Measurements from ENCODE around the gene NFIA. TPM values are rescaled to one million over a fixed set of nuclear protein-coding genes. Genes with fewer than 3 reads are reported as not detected.

The NFIA gene
- total RNA-seq, 1 donor from 2014 or later: 1.2 TPM

DNA sequence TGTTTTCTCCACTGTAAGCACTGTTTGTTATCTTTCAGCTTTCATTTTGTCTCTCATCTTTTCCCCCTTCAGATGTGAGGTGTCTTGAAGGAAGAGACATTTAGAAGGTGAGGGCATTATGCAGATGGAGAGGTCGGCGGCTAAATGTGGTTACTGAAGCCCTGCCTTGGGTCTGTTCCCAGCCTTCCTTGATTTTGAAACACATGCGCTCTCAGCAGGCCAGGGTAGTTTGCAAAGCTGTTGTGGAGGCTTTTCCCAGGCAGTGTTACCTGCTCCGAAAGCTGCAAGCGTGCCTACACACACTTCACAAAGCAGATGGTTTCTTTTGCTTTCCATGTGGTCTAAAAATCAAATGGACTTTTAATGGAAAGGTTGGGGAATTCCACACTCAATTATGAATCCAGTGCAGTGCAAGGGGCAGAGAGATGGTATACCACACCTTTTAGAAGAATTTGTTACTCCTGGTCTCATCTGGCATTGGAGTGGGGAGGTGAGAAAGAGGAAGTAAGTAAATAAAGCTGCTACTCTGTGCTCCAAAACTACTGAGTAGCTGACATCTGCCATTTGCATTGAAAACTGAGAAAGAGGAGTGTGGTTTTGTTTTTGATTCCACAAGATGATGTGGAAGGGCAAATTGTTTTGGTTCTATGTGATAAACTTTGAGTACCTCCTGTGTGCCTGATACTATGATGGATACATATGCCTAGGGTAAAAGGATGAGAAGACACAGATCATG, 91.9 kb downstream of the NFIA start:
- DNase-seq (ENCODE audit: low spot score, unreplicated experiment): no peak
- TF ChIP-seq, protein P1, sequence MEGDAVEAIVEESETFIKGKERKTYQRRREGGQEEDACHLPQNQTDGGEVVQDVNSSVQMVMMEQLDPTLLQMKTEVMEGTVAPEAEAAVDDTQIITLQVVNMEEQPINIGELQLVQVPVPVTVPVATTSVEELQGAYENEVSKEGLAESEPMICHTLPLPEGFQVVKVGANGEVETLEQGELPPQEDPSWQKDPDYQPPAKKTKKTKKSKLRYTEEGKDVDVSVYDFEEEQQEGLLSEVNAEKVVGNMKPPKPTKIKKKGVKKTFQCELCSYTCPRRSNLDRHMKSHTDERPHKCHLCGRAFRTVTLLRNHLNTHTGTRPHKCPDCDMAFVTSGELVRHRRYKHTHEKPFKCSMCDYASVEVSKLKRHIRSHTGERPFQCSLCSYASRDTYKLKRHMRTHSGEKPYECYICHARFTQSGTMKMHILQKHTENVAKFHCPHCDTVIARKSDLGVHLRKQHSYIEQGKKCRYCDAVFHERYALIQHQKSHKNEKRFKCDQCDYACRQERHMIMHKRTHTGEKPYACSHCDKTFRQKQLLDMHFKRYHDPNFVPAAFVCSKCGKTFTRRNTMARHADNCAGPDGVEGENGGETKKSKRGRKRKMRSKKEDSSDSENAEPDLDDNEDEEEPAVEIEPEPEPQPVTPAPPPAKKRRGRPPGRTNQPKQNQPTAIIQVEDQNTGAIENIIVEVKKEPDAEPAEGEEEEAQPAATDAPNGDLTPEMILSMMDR (IDR thresholded peaks at IDR 0.05; ENCODE audit: unreplicated experiment): no peak
- H3K27me3 Mint-ChIP-seq: peaks cover 64% of the 10 kb centered on the region
- no peaks in the 10 kb centered on the region for H3K36me3 Mint-ChIP-seq (ENCODE audit: insufficient read depth)
- peaks cover 11% of the 10 kb centered on the region for H3K4me1 Mint-ChIP-seq (ENCODE audit: low read depth)
- H3K9me3 Mint-ChIP-seq (ENCODE audit: low read depth): no peaks in the 10 kb centered on the region
- no peak overlapping the region for H3K4me3 Mint-ChIP-seq (ENCODE audit: low read depth)
- no peak overlapping the region for H3K27ac Mint-ChIP-seq

DNA sequence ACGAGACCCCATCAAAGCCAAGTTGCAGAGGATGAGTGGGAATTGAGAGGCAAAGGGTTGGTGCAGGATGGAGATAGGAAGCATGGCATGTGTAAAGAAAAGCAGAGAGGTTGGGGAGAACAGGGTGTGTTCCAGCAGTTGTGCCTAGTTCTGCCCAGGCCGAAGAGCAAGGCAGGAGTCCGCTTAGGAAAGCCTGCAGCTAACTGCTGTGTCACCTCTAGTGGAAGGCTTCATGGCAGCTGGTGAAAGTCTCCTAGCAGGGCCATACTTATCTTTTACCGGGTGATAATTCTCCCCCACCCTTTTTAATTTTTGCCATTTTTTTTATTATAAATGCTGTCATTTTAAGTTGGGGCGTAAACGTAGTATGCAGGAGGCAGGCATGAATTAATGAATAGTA, 93.6 kb downstream of the NFIA start:
- H3K9me3 Mint-ChIP-seq (ENCODE audit: low read depth): no peaks in the 10 kb centered on the region
- H3K4me1 Mint-ChIP-seq (ENCODE audit: low read depth): peaks cover 3% of the 10 kb centered on the region
- peaks cover 56% of the 10 kb centered on the region for H3K27me3 Mint-ChIP-seq
- no peak overlapping the region for H3K27ac Mint-ChIP-seq
- H3K36me3 Mint-ChIP-seq (ENCODE audit: insufficient read depth): no peaks in the 10 kb centered on the region
- DNase-seq (ENCODE audit: low spot score, unreplicated experiment): no peak
- H3K4me3 Mint-ChIP-seq (ENCODE audit: low read depth): no peak overlapping the region
- TF ChIP-seq, protein P1 (IDR thresholded peaks at IDR 0.05; ENCODE audit: unreplicated experiment): no peak

DNA sequence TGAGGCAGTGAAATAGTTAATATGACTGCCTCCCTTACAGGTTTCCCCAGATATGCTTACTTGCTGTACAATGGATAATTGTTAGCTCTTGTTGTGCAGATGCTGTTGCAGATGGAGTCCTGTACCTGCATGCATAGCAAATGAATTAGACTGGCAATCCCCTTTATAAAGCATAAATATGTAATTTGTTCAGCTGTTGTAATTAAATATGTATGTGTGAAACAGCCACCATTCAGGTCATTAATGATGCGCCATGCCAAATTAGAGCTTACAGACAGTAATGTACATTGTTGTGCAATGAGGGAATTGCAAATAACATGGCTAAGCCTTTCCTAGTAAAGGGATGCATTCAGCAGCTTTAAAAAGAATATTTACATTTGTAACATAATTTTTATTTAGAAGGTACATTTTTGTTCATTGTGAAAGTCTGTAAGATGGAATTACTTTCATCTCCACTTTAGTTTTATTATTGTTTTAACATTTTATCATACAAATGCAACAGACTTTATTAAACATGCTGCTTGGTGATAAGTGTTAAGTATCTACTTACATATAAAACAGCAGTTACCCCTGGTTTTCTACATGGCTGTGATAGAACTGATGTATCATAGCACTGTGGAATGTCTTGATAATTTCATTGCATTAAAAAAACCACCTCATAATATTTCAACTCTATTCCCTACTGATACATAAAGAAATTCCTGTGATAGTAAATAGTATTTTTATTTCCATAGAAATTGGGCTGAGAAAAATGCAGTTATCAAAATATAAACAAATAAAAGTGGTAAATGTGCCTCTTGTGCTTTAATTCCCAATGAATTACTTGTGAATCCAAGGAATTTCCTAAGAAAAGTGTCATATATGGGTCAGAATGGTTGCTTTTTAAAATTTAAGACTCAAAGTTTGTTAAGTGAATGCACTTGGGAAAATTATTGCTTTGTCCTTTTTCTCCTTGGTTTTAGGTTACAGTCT, 99.0 kb downstream of the NFIA start:
- H3K4me3 Mint-ChIP-seq (ENCODE audit: low read depth): no peak overlapping the region

DNA sequence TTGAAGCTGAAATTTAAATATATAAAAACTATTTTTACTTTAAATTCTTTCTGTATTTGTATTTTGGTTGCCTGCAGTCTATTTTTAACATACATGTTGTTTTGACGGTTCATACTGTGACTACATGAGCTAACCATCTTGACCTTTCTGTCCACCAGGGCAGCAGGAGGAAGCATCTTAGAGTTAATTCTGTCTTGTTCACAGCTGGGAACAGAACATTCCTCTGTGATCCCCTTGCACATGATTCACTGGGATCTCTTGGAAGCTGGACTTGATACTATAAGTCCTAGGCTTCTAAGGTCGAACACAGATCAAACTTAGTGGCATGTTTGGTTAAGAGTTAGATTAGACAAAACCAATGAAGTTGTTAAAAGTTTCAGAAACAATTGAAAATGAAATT, 99.7 kb downstream of the NFIA start:
- Mint-ChIP-seq H3K4me1 (ENCODE audit: low read depth) (peaks cover 5% of the 10 kb centered on the region), H3K27me3 (peaks cover 44% of the 10 kb centered on the region), H3K27ac (no peak overlapping the region), H3K36me3 (ENCODE audit: insufficient read depth) (no peaks in the 10 kb centered on the region), H3K4me3 (ENCODE audit: low read depth) (no peak overlapping the region), H3K9me3 (ENCODE audit: low read depth) (no peaks in the 10 kb centered on the region)
- TF ChIP-seq, protein P1 (IDR thresholded peaks at IDR 0.05; ENCODE audit: unreplicated experiment): no peak
- DNase-seq (ENCODE audit: low spot score, unreplicated experiment): no peak

More for the DNA sequence above, 99.0 kb downstream of the NFIA start:
- no peak for DNase-seq (ENCODE audit: low spot score, unreplicated experiment)
- TF ChIP-seq, protein P1 (IDR thresholded peaks at IDR 0.05; ENCODE audit: unreplicated experiment): no peak
- no peak overlapping the region for H3K27ac Mint-ChIP-seq
- peaks cover 5% of the 10 kb centered on the region for H3K4me1 Mint-ChIP-seq (ENCODE audit: low read depth)
- no peaks in the 10 kb centered on the region for H3K9me3 Mint-ChIP-seq (ENCODE audit: low read depth)
- H3K36me3 Mint-ChIP-seq (ENCODE audit: insufficient read depth): no peaks in the 10 kb centered on the region
- H3K27me3 Mint-ChIP-seq: peaks cover 43% of the 10 kb centered on the region

DNA sequence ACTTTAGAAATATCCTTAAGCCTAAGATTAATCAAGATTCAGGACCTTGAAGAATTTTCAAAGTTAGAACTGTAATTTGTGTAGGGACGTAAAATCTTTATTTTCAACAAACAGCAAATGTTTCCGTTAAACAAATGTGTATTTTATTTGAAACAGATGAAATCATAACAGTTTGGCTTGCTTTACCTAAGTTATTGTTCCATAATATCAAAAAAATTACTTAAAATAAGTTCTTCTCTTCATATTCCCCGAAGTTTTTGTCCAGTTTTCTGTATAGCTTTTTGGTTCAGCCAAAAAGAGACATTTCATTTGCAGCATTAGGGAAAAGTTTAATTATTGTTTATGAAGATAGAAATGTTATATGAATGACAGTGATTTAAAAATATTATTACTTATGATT, 100.1 kb downstream of the NFIA start:
- Mint-ChIP-seq H3K27ac (no peak overlapping the region), H3K9me3 (ENCODE audit: low read depth) (no peaks in the 10 kb centered on the region), H3K4me1 (ENCODE audit: low read depth) (peaks cover 5% of the 10 kb centered on the region), H3K4me3 (ENCODE audit: low read depth) (no peak overlapping the region), H3K27me3 (peaks cover 45% of the 10 kb centered on the region), H3K36me3 (ENCODE audit: insufficient read depth) (no peaks in the 10 kb centered on the region)
- DNase-seq (ENCODE audit: low spot score, unreplicated experiment): no peak
- TF ChIP-seq, protein P1 (IDR thresholded peaks at IDR 0.05; ENCODE audit: unreplicated experiment): no peak

Data from progenitor cell of endocrine pancreas (in vitro differentiated cells).